Measurements from ENCODE around the gene CTDSPL2. TPM values are rescaled to one million over a fixed set of nuclear protein-coding genes. Genes with fewer than 3 reads are reported as not detected.

CTDSPL2 gene
- polyA plus RNA-seq, 2 of the 4 experiments (the other 2 are of a cell fraction), result 15.4 to 50.1 TPM

DNA sequence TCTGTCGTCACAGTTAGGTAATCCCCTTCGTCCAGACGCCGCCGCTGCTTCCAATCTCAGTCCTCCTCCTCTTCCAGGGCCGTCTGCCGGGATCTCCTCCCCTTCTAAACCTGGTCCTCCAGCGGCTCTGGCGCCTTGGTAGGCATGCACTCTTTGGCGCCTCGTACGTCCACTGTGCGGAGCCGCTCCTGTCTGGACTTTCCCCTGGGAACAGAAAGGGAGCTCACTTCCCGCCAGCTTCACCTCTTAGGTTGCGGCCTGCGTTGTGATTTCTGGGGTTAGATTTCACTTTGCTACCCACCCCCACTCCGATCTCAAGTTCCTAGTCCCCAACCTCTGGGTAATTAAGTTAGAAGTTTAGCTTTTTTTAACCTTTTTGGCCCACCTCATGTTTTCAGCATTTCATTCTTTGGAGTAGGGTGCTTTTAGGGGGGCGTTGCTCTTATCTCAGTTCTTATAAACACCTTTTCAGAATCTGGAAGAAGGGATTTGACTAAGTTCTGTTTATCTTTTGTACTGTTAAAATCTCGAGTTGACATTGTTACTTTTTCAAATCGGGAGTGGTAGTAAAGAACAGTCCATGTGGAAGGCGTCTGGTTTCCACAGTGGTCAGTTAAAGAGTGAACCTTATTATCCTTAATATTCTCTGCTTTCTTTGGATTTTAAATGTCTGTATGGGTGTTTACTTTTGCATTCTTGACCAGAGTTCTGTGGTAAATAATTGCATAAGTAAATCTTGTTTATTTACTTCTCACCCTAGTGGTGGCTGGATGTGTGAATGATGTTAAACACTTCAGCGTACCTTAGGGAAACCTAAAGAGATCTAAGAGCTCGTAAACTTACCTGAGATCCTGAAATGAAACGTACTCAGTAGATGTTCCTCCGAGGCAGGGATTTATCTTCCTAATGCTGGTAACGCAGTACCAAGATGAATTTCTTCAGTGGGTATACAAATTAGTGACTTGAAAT, 611 bp downstream of the CTDSPL2 start (continued):
- TF ChIP-seq, protein P1, sequence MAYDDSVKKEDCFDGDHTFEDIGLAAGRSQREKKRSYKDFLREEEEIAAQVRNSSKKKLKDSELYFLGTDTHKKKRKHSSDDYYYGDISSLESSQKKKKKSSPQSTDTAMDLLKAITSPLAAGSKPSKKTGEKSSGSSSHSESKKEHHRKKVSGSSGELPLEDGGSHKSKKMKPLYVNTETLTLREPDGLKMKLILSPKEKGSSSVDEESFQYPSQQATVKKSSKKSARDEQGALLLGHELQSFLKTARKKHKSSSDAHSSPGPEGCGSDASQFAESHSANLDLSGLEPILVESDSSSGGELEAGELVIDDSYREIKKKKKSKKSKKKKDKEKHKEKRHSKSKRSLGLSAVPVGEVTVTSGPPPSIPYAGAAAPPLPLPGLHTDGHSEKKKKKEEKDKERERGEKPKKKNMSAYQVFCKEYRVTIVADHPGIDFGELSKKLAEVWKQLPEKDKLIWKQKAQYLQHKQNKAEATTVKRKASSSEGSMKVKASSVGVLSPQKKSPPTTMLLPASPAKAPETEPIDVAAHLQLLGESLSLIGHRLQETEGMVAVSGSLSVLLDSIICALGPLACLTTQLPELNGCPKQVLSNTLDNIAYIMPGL (CRISPR knock-in tag; IDR thresholded peaks at IDR 0.05; ENCODE audit: borderline replicate concordance), result 0 out of 2 replicates have a peak, but pooled peaks have one; percentile 51
- no peak for TF ChIP-seq ZC3H11A (IDR thresholded peaks at IDR 0.05)
- TF ChIP-seq TP53 (CRISPR knock-in tag; IDR thresholded peaks at IDR 0.05), result no peak
- TF ChIP-seq RAD21 (conservative IDR thresholded peaks at IDR 0.05 in 1 of 2, IDR thresholded peaks at IDR 0.05 in 1 of 2), result no peak
- TF ChIP-seq POLR2AphosphoS2 (conservative IDR thresholded peaks at IDR 0.05; ENCODE audit: low read length), result no peak
- no peak for TF ChIP-seq CEBPB (IDR thresholded peaks at IDR 0.05)
- TF ChIP-seq RCOR1 (IDR thresholded peaks at IDR 0.05; ENCODE audit: low read depth, low read length), result no peak
- TF ChIP-seq KDM5A (IDR thresholded peaks at IDR 0.05), result peak; percentile 46; the same call in 1 of the 2 replicates
- TF ChIP-seq MAFK (IDR thresholded peaks at IDR 0.05; ENCODE audit: partially characterized antibody), result no peak
- no peak for TF ChIP-seq NFE2L2 (conservative IDR thresholded peaks at IDR 0.05; ENCODE audit: low read length)

DNA sequence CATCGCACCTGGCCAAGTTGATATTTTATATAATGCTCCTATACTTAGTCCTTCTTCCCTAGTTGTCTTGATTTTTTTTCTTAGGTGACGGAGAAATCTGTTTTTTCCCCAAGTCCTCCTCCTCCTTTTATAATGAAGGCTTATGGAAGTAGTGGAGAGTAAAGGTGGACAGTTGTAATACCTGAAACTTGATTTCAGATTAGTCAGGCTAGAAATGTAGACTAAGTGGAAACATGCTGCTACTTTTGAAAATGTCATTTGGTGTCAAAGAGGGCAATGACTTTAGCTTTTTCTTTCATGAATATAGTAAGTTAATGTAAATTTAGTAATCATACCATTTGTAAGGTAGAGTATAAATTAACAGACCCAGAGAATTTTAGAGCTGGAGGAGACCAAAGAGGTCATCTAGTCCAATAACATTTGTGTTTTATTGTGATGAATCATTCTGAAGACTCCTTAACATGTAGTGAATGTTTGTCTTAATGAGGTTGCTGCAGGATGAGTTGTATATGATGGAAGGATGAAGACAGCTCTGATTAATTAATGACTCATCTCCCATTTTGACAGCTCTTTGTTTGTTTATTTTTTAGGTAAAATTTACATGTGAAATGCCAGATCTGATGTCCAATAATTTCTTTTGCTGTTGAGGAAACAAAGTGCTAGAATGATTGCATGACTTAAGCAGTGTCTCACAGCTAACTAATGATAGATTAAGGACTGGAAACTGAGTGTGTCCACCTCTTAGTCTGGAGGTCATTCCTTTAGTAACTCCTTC, 8.7 kb downstream of the CTDSPL2 start:
- no peak for TF ChIP-seq HOXA7 (CRISPR knock-in tag; IDR thresholded peaks at IDR 0.05)
- TF ChIP-seq FOSL2 (IDR thresholded peaks at IDR 0.05), result no peak
- peak; percentile 48 for TF ChIP-seq FOSL2 (CRISPR knock-in tag; IDR thresholded peaks at IDR 0.05)
- TF ChIP-seq NR3C1 (IDR thresholded peaks at IDR 0.05), result no peak
- no peak for TF ChIP-seq RARB (CRISPR knock-in tag; IDR thresholded peaks at IDR 0.05)
- POLR2A ChIA-PET, result interaction anchor here (1.6 kb wide), 1 partner anchor 9 kb away, joined by 6 read pairs; the partner anchor contains the start of gene CTDSPL2
- Histone ChIP-seq H3K27ac (no peak overlapping the region), H3K9me3 (no peaks in the 10 kb centered on the region), H3K4me1 (peaks cover 14% of the 10 kb centered on the region), H3K4me3 (no peak overlapping the region), H3K4me2 (no peak overlapping the region)
- 95% methylated on average over 2 of the region's 2 CpGs for WGBS (ENCODE audit: missing lambda C conversion rate)
- ATAC-seq, result no peak
- DNase-seq (ENCODE audit: low read depth in 1 of 2, low spot score in 1 of 2), result no peak
- CTCF ChIA-PET, result interaction anchor here (1.8 kb wide), 1 partner anchor 9 kb away, joined by 5 read pairs; no protein-coding TSS in a partner anchor
- FAIRE-seq, result no peak

DNA sequence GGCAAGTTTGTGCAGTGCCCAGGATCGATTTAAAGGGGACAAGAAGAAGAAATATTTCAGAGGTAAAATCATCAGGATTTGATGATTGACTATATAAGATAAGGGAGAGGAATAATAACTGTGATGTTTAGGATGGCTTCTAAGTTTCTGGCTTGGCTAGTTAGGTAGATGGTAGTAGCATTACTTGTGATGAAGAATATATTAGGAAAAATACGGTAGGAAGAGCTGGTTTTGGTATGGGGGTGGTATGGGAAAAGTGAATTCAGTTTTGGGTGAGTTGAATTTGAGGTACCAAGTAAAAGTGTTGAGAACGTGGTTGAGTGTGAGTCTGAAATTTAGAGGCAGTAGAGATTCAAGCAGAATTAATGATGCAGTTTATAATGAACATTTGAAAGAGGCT, 11.0 kb downstream of the CTDSPL2 start:
- 78% methylated on average over 3 of the region's 3 CpGs for WGBS (ENCODE audit: missing lambda C conversion rate)
- H3K4me3 ChIP-seq, result no peak overlapping the region
- no peaks in the 10 kb centered on the region for H3K9me3 ChIP-seq
- H3K4me1 ChIP-seq, result peaks cover 14% of the 10 kb centered on the region
- ChIA-PET POLR2A (no interaction called here), CTCF (no interaction called here)
- TF ChIP-seq POLR2A (IDR thresholded peaks at IDR 0.05; ENCODE audit: low read length), result no peak
- no peak for ATAC-seq
- DNase-seq (ENCODE audit: low read depth in 1 of 2, low spot score in 1 of 2), result no peak
- no peak for FAIRE-seq
- no peak overlapping the region for H3K4me2 ChIP-seq
- H3K27ac ChIP-seq, result no peak overlapping the region

DNA sequence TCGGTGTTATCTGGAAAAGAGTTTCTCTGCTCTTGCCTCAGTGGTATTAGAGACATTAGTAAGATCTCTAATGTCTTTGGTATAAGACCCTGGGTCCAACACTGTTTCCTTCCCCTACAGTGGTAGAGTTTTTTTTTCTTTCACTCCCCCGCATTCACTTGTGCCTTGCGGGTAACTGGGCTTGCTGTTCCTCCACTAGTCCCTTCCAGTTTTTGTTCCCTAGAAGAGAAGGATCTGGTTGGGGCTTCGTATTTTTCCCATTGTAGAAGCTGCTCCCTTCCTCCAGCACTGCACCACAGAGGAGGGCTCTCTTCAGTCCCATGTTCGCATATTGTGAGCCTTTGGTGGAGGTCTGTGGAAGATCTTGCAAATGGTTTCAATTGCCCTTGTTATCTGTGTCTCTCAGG, 13.7 kb downstream of the CTDSPL2 start:
- ChIA-PET CTCF (no interaction called here), POLR2A (interaction anchor here (1.1 kb wide), 1 partner anchor 13 kb away, joined by 3 read pairs; the partner anchor contains the start of gene CTDSPL2)
- Histone ChIP-seq H3K4me2 (no peak overlapping the region), H3K9me3 (no peaks in the 10 kb centered on the region), H3K4me3 (no peak overlapping the region), H3K27ac (no peak overlapping the region), H3K4me1 (peaks cover 9% of the 10 kb centered on the region)
- FAIRE-seq (no peak), ATAC-seq (no peak), DNase-seq (ENCODE audit: low read depth in 1 of 2, low spot score in 1 of 2) (no peak)
- 98% methylated on average over 5 of the region's 5 CpGs for WGBS (ENCODE audit: missing lambda C conversion rate)
- no peak for TF ChIP-seq JUNB (IDR thresholded peaks at IDR 0.05)
- no peak for TF ChIP-seq PHF8 (IDR thresholded peaks at IDR 0.05; ENCODE audit: borderline replicate concordance, low read depth)
- no peak for TF ChIP-seq JUN (IDR thresholded peaks at IDR 0.05)
- TF ChIP-seq, protein P2, sequence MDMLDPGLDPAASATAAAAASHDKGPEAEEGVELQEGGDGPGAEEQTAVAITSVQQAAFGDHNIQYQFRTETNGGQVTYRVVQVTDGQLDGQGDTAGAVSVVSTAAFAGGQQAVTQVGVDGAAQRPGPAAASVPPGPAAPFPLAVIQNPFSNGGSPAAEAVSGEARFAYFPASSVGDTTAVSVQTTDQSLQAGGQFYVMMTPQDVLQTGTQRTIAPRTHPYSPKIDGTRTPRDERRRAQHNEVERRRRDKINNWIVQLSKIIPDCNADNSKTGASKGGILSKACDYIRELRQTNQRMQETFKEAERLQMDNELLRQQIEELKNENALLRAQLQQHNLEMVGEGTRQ (IDR thresholded peaks at IDR 0.05), result no peak
- no peak for TF ChIP-seq HDAC2 (IDR thresholded peaks at IDR 0.05)
- TF ChIP-seq ZC3H11A (IDR thresholded peaks at IDR 0.05), result no peak
- TF ChIP-seq HOXB13 (CRISPR knock-in tag; IDR thresholded peaks at IDR 0.05; ENCODE audit: low read depth), result no peak
- TF ChIP-seq, protein P3, sequence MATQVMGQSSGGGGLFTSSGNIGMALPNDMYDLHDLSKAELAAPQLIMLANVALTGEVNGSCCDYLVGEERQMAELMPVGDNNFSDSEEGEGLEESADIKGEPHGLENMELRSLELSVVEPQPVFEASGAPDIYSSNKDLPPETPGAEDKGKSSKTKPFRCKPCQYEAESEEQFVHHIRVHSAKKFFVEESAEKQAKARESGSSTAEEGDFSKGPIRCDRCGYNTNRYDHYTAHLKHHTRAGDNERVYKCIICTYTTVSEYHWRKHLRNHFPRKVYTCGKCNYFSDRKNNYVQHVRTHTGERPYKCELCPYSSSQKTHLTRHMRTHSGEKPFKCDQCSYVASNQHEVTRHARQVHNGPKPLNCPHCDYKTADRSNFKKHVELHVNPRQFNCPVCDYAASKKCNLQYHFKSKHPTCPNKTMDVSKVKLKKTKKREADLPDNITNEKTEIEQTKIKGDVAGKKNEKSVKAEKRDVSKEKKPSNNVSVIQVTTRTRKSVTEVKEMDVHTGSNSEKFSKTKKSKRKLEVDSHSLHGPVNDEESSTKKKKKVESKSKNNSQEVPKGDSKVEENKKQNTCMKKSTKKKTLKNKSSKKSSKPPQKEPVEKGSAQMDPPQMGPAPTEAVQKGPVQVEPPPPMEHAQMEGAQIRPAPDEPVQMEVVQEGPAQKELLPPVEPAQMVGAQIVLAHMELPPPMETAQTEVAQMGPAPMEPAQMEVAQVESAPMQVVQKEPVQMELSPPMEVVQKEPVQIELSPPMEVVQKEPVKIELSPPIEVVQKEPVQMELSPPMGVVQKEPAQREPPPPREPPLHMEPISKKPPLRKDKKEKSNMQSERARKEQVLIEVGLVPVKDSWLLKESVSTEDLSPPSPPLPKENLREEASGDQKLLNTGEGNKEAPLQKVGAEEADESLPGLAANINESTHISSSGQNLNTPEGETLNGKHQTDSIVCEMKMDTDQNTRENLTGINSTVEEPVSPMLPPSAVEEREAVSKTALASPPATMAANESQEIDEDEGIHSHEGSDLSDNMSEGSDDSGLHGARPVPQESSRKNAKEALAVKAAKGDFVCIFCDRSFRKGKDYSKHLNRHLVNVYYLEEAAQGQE (IDR thresholded peaks at IDR 0.05), result no peak
- TF ChIP-seq TP53 (CRISPR knock-in tag; IDR thresholded peaks at IDR 0.05), result no peak
- no peak for TF ChIP-seq ESRRA (IDR thresholded peaks at IDR 0.05; ENCODE audit: borderline replicate concordance, low read length)
- no peak for TF ChIP-seq RNF2 (IDR thresholded peaks at IDR 0.05; ENCODE audit: borderline replicate concordance, low read depth)
